ENCODE results near the gene SUGCT. TPM values are rescaled to one million over a fixed set of nuclear protein-coding genes. Genes with fewer than 3 reads are reported as not detected.

The SUGCT gene
- total and polyA plus RNA-seq, 3 donors from 2014 or later = 7.1 to 9.8 (median 8.1) TPM

DNA sequence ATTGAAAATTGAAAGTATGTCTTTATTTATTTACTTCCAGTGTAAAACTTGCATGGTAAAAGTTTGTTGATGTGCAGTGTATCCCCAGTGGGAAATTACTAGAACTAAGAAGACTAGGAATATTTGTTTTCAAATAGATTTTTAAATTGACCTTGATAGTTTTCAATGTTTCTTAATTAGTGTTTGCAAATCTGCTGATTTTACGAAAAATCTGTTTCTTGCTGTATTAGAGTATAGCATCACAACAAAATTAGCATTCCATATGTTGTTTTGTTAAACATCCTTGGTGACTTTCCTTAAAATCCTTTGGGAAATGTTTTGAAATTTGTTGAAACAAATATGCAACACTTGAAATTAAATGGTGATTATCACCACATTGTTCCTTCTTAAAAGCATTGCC lies 425.9 kb downstream of the SUGCT start:
- WGBS, 2 donors = 81 to 92% methylated on average over 1 of the region's 1 CpG
- Histone ChIP-seq H3K36me3 (ENCODE audit: low read depth, missing control alignments) (no peaks in the 10 kb centered on the region), H3K9me3 (no peaks in the 10 kb centered on the region), H3K27me3 (no peaks in the 10 kb centered on the region), H3K4me3 (no peak overlapping the region), H3K27ac (no peak overlapping the region), H3K4me1 (no peaks in the 10 kb centered on the region)
- intact Hi-C loops (cut with DNase I; ENCODE audit: low total_unique reads) = no loop called here
- TF ChIP-seq, protein P1, sequence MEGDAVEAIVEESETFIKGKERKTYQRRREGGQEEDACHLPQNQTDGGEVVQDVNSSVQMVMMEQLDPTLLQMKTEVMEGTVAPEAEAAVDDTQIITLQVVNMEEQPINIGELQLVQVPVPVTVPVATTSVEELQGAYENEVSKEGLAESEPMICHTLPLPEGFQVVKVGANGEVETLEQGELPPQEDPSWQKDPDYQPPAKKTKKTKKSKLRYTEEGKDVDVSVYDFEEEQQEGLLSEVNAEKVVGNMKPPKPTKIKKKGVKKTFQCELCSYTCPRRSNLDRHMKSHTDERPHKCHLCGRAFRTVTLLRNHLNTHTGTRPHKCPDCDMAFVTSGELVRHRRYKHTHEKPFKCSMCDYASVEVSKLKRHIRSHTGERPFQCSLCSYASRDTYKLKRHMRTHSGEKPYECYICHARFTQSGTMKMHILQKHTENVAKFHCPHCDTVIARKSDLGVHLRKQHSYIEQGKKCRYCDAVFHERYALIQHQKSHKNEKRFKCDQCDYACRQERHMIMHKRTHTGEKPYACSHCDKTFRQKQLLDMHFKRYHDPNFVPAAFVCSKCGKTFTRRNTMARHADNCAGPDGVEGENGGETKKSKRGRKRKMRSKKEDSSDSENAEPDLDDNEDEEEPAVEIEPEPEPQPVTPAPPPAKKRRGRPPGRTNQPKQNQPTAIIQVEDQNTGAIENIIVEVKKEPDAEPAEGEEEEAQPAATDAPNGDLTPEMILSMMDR (IDR thresholded peaks at IDR 0.05) = no peak
- no peak for TF ChIP-seq POLR2A (IDR thresholded peaks at IDR 0.05)
- no peak for DNase-seq

DNA sequence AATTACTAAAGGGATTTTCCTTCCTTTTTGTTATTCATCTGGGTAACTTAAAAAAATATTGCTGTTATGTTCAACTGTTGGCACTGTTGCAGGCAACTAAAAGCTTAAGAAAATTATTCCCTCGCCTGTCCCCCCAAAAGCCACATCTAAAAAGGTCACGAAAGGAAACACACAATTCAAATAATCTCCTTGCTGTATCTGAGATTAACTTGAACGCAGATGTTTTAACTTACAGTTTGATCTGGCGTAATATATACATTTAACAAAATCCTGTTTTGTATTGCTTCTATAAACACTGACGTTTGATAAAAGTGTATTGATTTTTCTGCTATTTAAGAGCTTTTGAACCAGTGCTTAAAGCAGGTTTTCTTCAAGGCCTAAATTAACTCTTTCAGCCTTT lies 432.1 kb downstream of the SUGCT start:
- Histone ChIP-seq H3K4me1 (no peaks in the 10 kb centered on the region), H3K36me3 (ENCODE audit: low read depth, missing control alignments) (no peaks in the 10 kb centered on the region), H3K27ac (no peak overlapping the region), H3K9me3 (no peaks in the 10 kb centered on the region), H3K27me3 (no peaks in the 10 kb centered on the region), H3K4me3 (no peak overlapping the region)
- DNase-seq = no peak
- intact Hi-C loops (cut with DNase I; ENCODE audit: low total_unique reads) = no loop called here
- 89 to 94% methylated on average over 5 of the region's 5 CpGs for WGBS, 2 donors
- TF ChIP-seq, protein P1 (IDR thresholded peaks at IDR 0.05) = no peak
- no peak for TF ChIP-seq POLR2A (IDR thresholded peaks at IDR 0.05)

DNA sequence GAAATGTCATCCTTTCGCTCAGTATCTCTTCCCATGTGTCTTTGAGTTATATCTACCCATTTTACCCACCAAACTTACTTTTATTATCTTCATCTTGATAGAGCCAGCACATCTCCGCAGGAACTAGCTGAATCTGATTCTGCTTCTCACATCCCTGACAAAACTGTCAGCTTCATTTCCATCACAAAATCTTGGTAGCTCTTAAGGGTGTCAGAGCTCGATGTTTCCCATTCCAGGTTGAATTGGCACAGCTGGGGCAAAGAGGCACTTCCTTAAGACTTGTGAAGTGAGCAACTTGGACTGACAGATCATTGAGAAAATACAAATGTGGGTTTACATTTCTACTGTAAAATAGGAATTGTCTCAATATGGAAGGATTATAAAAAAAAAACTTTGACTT lies 434.5 kb downstream of the SUGCT start:
- Histone ChIP-seq H3K27ac (no peak overlapping the region), H3K4me1 (no peaks in the 10 kb centered on the region), H3K4me3 (no peak overlapping the region), H3K9me3 (no peaks in the 10 kb centered on the region), H3K27me3 (no peaks in the 10 kb centered on the region), H3K36me3 (ENCODE audit: low read depth, missing control alignments) (no peaks in the 10 kb centered on the region)
- WGBS, 2 donors = 84 to 92% methylated on average over 3 of the region's 3 CpGs
- intact Hi-C loops (cut with DNase I; ENCODE audit: low total_unique reads) = no loop called here
- TF ChIP-seq POLR2A (IDR thresholded peaks at IDR 0.05) = no peak
- TF ChIP-seq, protein P1 (IDR thresholded peaks at IDR 0.05) = no peak
- DNase-seq = no peak

DNA sequence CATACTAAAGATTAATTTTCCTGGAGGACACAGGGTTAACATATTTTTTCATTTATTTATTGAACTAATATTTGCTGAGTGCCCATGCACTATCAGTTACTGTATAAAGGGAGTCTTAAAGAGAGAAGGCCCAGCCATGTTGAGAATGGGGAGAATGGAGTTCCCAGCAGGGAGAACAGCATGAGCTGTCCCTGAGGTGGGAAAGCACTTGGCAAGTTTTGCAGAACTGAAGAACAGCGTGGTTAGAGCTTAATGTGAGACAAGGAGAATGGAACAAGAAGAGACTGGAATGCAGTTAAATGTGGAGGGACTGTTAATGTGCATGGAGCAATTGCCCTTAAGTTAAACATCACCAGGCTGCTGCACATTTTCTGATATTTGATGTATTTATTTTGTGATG lies 435.4 kb downstream of the SUGCT start:
- Histone ChIP-seq H3K27ac (no peak overlapping the region), H3K4me3 (no peak overlapping the region), H3K36me3 (ENCODE audit: low read depth, missing control alignments) (no peaks in the 10 kb centered on the region), H3K27me3 (no peaks in the 10 kb centered on the region), H3K9me3 (no peaks in the 10 kb centered on the region), H3K4me1 (no peaks in the 10 kb centered on the region)
- intact Hi-C loops (cut with DNase I; ENCODE audit: low total_unique reads) = no loop called here
- DNase-seq = peak; percentile 33
- TF ChIP-seq, protein P1 (IDR thresholded peaks at IDR 0.05) = no peak
- no peak for TF ChIP-seq POLR2A (IDR thresholded peaks at IDR 0.05)
- 22 to 44% methylated on average over 1 of the region's 1 CpG for whole genome bisulfite sequencing, 2 donors

DNA sequence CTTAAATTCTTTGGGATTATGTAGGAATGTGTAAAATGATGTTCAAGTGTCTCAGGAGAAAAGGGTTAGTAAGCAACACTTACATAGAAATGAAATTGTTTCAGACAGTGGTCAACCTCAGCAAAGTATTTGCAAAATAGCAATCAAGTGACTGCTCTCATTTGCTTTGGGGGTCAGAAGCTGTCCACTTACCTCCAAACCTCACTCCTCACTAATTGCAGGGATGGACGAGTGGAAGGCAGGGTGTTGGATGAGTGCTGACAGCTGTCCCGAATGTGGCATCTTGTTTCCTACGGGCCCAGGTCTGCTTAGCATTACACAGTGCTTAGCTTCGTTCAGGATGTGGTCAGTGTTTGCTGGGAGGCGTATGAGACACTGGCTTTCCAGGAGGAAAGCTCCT lies 437.0 kb downstream of the SUGCT start:
- H3K27ac ChIP-seq = no peak overlapping the region
- DNase-seq = no peak
- intact Hi-C loops (cut with DNase I; ENCODE audit: low total_unique reads) = no loop called here
- H3K36me3 ChIP-seq (ENCODE audit: low read depth, missing control alignments) = no peaks in the 10 kb centered on the region
- H3K4me1 ChIP-seq = no peaks in the 10 kb centered on the region
- no peak overlapping the region for H3K4me3 ChIP-seq
- 80 to 85% methylated on average over 5 of the region's 5 CpGs for WGBS, 2 donors
- H3K27me3 ChIP-seq = no peaks in the 10 kb centered on the region
- no peaks in the 10 kb centered on the region for H3K9me3 ChIP-seq
- no peak for TF ChIP-seq POLR2A (IDR thresholded peaks at IDR 0.05)
- TF ChIP-seq, protein P1 (IDR thresholded peaks at IDR 0.05) = no peak
